Activated CD4-positive, alpha-beta T cell treated with anti-CD3 and anti-CD28 coated beads for 1 hour (primary cell): Measurements from ENCODE around the gene BOD1L1.

Experiments used
- DNase-seq: peaks from one replicate; pipeline ENCODE4 v3.0.0-alpha.2; 2020

BOD1L1 gene

DNA sequence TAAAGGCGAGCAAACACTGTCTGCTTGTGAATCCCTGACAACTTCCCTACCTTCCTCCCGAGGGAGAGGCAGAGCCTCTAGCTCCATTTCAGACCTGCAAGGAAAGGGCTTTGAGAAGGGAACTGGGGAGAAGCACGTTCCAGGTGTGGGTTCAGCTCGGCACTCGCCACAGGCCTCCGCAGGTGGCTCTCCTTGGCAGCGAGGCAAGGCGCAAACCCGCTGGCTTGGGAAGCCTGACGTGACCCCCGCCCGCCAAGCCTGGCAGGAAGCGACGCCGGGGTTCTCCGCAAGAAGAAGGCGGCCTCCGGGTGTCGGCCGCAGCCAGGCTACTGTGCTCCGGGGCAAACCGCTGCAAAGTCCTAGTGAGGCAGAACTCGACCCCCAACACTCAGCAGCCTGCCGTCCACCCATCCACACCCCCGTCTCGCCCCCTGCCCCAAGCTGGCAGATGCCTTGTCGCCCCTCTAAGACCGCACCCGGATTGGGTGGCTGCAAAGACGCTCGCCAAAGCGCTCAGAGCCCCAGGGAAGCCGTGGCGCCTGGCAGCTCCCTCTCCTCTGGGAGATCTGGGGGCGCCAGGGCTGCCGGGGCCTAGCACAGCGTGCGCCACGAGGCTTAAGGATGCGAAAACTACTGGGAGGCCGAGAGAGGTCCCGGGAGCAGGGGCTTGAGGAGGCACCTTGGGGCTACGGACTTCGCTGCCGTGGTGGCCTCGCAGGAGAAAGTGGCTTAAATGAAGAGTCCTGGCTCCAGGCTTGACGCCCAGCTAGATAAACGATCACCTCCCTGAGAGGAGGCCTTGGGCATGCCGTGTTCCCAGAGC, 105.0 kb downstream of the BOD1L1 start:
- DNase-seq: no peak

- no peak for DNase-seq
These were observed 106.5 kb downstream of the BOD1L1 start for GRCh38 chr4:13521047-13521446.
